Activated gamma-delta T cell treated with Interleukin-2 at 50 U/mL for 16 hours (primary cell): ENCODE measurements around the gene BICD2.
A peak's percentile ranks its signal among the peaks of the same experiment; 100 is the strongest.

ENCODE experiments used
- DNase-seq: peaks from one replicate; pipeline ENCODE4 v3.0.0-alpha.2; 2020

Gene BICD2

DNA sequence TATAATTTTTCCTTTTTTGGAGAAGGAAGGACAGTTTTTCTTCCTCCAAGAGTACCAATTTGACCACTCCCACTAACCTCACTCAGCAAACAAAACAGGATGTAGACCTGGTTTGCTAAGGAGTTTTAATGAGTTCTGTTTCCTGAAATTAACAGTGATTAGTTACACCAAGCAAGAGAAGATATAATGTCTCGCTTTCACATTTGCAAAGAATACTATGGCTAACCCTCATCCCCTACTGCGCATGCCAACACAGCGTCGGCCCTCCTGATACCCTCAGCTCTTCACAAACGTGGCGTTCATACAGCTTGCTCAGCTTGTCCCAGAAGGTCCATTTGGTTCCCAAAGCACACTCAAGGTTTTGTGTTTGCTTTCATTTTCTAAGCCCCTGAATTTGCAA, 52.8 kb downstream of the BICD2 start:
- no peak for DNase-seq

DNA sequence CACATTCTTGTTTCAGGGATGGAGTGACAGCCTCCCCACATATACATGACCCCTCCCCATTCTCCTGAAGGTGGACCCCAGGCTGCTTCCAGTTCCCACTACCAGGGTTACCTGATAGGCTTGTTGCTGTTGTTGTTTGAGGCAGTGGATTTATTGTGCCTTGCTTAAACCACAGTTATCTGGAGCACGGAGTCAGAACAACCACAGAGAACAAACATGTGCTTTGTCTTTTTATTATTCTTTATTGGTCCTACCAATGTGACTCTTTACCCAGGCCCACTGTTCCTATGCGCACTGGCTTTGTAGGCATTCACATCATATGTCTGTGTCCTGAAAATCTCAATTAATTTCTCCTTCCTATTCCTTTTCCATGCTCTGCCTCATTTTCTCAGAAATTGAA, 53.5 kb downstream of the BICD2 start:
- no peak for DNase-seq

DNA sequence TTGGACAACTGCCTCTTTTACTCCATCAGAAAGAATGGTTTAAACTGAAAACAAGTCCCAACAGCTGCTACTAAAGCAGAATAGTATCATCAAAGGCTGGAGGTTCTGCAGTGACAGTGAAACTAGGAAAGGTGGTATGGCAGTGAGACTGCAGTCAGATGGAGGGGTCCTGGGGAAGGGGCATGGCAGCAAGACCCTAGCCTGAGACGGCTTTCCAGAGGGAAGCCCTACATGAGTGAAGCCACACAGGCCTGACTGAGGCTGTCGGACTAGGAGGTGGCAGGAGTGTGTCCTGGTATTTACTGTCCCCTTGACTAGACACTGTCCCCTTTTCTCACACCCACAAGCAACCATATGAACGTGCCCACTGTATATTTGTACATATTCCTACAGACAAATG, 54.3 kb downstream of the BICD2 start:
- no peak for DNase-seq

DNA sequence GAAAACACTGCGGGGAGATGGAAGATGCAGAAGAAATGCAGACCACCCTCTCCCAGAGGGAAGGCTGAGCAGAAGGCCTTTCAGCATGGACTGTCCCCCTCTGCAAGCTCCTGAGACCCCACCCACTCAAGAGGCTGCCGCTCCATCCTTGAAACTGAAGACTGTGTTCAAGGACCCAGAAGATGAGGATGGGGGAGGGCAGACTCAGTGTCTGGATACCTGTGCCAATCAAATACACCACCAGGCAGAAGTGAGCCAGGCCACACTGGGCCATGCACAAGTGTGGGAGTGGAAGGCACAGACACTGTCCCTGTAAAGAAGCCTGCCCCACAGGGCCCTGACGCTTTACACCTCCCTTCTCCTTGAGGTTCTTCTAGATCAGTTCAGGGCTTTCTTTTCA, 54.7 kb downstream of the BICD2 start:
- DNase-seq: no peak

DNA sequence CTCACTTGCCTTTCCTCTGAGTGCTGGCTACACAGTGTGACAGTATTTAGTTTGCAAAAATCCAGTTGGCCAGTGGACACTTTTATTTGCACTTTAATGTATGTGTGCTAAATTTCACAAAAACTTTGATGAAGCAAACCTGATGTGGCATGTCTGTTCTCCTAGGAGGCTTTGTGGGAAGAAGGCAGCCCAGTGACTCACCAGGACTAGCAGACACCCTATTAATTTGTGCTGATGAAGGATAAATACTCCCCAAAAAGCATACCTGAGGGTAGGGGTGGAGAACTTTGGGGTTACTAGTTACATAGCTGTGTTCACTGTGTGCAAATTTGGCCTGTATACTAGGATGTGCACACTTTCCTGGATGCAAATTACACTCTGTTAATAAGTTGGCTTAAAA, 55.4 kb downstream of the BICD2 start:
- DNase-seq: no peak

DNA sequence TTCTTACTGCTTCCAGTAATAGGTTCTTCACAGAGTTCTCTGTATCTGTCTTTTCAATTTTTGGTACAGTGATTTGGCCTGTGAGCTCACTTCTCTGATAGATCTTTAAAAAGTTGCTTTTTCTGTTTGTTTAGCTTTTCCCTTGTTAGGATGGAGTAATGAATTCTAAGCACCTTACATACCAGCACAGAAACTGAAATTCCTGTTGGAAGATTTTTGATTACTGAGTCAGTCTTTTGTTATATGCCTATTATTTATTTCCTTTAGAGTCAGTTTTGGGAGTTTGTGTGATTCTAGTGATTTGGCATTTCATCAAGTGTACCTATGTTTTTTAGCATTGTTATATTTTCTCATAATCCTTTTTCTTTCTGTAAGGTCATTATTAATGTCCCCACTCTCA, 57.1 kb downstream of the BICD2 start:
- DNase-seq: no peak

DNA sequence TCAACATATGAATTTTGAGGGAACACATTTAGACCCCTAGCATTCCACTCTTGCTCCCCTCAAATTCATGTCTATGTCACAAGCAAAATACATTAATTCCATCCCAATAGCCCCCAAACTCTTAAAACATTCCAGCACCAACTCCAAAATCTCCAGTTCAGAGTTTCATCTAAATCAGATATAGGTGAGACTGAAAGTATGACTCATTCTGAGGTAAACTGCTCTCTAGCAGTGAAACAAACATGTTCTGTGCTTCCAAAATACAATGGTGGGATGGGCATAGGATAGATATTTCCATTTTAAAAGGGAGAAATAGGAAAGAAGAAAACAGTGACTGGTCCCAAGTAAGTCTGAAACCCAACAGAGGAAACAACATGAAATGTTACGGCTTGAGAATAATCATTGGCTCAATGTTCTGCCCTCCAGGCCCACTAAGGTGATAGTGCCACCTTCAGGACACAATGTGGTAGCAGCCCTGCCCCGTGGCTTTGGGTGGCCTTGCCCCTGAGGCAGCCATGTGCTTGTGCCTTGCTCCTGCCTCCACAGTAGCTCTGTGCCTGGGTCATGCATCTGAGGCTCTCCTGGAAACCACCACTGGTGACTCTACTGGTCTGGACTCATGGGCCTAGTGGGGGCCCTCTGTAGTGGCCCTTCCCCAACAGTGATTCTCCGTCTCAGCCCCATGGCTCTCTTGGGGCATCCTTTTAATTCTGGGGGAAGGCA, 58.3 kb downstream of the BICD2 start:
- no peak for DNase-seq

DNA sequence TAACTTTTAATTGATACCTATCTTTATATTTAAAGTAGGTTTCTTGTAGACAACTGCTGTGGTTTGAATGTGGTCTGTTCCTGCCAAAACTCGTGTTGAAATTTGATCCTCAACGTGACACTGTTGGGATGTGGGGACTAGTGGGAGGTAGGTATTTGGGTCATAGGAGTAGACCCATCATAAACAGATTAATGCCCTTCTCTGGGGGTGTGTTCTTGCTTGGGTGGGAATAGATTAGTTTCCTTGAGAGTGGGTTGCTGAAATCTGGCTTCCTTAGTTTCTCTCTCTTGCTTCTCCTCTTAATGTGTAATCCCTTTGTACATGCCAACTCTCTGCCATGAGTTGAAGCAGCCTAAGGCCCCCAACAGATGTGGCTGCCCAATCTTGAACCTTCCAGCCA, 60.1 kb downstream of the BICD2 start:
- no peak for DNase-seq

DNA sequence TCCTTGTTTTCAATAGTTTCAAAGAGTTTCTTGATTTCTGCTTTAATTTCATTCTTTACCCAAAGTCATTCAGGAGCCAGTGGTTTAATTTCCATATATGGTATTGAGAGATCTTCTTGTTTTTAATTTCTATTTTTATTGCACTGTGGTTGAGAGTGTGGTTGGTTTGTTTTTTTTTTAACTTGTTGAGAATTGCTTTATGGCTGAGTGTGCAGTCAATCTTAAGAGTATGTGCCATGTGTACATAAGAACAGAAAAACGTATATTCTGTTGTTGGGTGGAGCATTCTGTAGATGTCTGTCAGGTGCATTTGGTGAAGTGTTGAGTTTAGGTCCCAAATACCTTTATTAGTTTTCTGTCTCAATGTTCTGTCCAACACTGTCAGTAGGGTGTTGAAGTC, 68.0 kb downstream of the BICD2 start:
- DNase-seq: no peak

DNA sequence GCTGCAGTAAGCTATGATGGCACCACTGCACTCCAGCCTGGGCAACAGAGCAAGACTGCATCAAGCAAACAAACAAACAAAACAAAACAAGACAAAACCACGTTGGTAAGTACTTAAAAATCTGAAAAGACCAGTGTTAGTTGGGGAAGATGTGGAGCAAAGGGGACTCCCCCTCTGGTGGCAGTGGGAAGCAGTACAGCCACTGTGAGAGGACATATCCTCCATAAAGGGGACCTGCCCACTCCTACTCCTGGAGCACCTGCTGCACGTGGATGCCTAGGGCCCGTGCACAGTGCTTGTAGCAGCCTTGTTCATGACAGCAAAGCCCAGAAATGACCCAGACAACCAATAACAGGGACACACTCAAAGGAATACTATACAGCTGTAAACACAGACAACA, 77.7 kb downstream of the BICD2 start:
- no peak for DNase-seq

DNA sequence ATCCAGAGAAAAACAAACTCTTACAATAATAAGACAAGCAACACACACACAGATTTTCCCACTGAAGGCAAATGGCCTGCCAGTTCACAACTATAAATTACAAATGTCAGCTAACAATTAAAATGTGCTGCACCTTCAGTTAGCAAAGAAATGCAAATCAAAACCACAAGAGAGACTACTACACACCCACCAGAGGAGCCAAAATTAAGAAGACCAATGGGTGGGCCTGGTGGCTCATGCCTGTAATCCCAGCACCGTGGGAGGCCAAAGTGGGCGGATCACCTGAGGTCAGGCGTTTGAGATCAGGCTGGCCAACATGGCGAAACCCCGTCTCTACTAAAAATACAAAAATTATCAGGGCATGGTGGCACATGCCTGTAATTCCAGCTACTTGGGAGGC, 79.6 kb downstream of the BICD2 start:
- no peak for DNase-seq

DNA sequence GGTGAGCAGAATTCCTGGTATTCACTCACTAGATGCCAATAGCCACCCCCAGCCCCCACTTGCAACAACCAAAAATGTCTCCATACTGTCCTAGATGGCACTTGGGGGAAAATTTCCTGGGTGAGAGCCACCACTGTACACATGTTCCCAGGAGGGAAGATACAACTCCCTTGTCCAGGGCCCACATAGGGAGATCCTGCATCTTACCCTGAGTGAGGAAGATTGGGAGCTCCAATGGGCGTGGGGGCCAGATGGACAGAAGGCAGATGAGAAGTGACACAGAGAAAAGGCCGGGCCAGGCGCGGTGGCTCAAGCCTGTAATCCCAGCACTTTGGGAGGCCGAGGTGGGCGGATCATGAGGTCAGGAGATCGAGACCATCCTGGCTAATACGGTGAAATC, 82.4 kb downstream of the BICD2 start:
- no peak for DNase-seq

DNA sequence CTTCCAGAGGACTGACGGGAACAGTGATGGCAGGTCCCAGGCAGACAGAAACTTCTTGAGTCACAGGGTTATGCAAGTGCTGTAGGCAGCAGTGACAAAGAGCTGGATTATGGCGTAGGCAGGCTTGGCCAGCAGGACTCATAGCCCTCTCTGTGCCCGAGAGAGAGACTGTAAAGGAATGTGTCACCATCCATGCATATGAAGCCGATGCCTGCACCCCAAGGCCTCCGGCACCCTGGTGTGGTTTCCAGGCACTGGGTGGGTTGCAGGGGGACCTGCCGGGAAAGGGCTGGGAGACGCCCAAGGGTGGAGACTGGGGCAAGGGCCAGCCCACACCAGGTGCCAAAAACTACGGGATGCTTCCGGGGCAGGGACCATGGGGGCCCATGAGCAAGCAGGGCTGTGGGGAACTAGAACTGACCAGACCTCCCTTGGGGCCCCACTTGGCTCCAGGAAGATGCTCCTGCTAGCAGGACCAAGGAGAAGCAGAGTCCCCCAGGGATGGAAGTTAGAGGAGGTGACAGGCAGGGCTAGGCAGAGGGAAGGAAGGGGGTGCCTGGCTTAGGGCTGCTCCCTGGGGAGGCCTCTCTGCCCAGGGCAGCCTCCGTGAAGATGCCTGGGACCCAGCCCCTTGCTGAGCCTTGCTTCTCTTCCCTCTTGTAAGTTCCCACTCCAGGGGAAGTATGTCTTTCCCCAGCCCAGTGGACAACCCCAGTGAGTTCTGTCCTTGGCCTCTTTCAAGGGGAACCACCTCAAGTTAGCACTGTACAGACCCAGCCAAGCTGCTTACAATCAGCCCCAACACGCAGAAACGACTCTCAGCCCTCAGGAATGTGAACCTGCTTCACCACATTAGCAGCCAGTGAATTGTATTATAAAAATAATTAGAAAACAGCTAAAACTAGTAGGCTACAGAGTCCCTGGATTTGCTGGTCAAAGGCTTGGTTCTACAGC, 84.2 kb downstream of the BICD2 start:
- no peak for DNase-seq

DNA sequence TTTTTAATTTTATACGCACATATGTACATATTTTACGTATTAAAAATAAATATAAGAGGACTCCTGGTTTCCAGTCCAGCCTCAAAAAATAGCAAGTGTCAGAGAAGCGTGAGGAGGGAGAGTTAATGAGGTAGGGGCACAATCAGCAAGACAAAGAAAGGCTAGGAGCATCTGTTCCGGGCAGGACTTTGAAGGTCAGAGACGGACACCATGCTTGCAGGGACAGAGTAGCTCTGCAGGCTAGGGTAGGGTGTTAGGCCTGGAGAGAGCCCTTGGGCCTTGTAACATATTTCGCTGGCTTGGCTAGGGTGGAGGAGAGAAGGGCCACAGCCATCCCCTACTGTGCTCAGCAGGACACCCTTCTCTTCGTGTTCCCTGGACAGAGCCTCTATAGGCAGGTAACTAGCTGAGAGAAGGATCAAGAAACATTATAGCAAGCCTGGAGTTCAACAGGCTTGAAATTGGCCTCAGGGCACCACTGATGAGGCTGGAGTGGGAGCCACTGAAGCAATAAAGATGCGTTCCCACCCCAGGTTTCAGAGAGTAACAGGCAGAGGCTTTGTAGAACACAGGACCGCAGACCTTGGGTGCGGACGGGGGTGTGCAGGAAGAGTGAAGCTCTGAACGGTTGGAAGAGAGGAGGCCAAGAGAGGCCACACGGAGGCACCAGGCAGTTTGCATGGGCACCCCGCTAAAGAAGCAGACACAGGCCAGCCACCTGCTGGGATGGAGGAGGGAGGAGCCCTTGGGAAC, 85.0 kb downstream of the BICD2 start:
- no peak for DNase-seq

DNA sequence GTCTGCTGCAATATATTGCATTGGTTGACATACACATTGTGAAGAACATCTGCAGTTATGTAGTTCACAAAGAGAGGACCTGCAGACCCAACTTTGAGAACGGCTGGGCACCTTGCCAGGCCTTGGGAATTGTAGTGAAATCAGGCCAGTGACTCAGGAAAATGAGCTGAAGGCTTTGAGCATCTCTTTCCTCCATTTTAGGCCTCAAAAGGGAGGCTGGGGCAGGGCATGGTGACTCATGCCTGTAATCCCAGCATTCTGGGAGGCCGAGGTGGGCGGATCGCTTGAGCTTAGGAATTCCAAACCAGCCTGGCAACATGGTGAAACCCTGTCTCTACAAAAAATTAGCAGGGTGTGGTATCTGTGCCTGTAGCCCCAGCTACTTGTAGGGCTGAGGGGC, 93.3 kb downstream of the BICD2 start:
- no peak for DNase-seq

DNA sequence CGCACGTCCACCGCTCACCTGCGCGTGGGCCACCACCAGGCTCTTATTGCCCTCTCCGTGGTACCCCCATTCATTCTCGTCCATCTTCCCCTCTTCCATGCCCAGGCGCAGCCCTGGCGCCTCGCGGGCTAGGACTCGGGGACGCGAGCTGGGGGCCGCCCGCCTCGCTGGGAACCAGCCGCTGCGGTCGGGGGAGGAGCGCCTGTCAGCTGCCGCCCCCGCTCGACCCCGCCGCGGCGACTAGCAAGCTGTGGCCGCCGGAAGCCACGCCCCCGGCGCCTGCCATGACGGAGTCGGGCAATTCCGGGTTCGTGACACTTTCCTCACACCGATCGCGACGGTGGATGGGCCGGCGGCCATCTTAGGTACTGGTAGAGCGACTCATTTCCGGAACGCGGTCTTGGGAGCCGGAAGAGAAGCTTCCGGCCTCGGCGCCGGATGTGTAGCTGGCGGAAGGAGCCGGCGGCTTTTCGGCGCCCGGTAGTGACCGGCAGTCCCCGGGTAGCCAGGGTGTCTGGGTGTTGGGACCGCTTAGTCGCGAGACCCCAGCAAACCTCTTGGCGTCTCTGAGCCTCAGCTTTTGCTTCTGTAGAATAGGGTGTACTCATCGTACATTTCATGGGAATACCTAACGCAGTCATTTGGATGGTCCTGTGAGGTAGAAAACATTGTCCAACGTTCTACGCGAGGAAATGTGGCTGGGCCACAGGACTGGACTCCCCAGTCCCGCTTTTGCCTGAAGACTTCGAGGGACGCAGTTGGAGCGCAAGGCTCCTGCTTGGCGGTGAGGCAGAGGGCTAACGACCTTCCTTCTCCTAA, 94.5 kb downstream of the BICD2 start, which contains the start of gene IPPK:
Gene IPPK, minus strand, starts transcription at position 242 of the 819 bp plus-strand sequence. Its CDS starts 143 bp downstream, at position 99.
- DNase-seq: peak; percentile 96

DNA sequence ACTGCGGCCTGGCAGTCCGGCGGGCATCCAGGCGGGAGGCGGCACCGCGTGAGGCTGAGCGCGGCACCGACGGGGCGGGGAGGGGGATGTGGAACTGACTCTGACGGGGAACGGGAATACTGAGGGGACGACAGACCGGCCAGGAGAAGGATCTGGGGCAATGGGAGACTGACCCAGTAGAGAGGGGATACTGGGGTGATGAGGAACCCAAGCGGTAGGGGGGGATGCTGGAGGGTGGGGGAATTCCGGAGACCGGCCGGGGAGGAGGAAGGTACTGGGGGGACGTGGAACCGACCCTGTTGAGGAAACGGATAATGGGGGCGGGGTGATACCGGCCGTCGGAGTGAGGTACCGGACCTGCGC, 95.1 kb downstream of the BICD2 start:
- DNase-seq: peak; percentile 25

DNA sequence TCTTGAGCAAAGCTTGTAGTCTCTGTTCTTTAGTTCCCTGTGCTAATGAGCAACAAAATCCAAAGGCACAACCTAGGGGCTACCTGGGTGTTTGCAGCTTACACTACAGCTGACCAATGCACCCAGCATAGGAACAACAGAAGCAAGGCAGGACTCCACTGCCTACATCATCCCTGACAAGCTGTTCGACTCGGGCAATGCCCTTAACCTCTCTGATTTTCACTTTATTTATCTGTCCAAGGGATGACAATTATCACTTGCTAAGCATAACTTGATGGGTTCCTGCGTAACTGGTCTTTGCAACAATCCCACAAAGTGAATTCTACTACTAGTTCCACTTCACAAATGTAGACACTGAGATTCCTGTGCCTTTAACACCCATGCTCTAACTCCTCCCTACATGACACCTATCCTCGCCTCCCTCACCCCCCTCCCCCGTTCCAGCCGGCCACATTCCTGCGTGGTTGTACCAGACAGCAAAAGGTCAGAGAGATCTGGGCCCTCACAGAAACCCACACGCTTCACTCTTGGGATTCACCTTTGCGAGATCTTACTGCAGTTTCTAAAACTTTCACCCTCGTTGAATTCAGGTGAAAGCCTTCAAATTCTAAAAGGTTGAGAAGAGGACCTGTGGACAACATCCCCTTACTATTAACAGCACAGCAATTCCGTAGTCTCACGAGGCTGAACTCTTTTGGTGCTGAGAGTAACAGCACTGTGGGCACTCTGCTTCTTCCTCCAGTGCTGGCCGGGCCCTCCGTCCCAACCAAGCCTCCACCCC, 95.7 kb downstream of the BICD2 start:
- DNase-seq: no peak

DNA sequence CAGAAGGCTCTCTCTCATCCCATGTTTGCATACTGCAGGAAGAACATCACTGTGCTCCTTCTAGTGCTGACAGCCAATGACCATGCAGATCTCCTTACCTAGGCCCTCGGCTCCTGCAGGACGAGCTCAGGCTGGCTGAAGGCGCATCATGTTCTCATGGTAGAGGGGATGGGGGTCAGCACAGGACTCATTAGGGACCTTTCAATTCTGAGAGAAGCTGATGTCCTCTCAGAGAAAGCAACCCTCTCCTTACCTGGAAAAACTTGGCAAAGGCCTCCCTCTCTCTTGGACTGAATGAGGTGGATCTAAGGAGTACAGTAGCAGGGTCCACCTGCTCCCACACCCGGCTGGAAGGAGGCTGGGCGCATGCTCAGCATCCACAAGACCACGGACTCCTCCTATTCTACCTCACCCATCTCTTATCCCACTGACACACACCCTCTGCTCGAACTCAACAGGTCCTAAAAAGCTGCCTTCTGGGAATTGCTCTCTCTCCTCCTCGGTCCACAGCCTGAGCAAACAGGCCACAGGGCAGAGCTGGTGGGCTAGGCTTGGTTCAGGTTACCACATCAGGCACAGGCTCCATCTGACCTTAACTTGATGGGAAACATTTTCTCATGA, 97.6 kb downstream of the BICD2 start:
- DNase-seq: no peak

DNA sequence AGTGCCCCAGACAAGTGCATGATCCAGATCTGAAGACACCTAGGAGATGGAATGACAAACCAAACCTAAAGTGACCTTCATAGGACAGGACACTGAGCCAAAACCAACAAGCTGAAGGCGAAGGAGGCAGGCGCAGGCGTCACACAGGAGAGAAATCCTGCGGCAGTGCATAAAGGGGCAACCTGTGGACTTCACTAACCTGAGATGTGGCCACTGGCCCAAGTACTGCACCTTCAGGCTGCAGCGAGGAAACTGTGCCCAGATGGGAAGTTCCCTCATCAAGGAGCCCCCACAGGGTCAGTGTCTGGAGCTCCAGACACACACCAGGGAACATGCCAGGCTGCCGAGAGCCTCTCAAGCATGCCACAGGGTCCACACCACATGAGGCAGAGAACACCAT, 98.4 kb downstream of the BICD2 start:
- no peak for DNase-seq

DNA sequence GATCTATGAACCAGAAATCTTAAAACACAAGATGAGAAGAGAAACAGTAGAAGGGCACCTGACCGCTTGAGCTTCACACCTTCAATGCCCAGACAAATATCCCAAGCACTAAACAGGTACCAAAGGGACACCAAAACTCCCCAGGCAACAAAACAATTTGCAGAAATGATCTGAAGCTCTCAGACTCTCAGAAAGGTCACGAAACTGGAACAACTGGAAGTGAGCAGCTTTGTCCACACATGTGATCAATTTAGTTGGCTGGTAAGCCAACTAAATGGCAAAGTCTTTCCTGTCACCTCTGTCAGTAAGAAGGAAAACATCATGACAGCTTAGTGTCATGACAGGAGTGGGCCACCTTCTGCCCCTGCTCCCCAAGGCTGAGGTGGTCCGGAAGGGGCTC, 98.8 kb downstream of the BICD2 start:
- DNase-seq: no peak
